AG08395 (cell line): Measurements from ENCODE around the gene LTBP1.
"Not testable (repeated sequence)": the region's sequence is repeated elsewhere in the genome, so short reads cannot be mapped to it uniquely, and the experiment has no call there.

Experiments
- DNase-seq: peaks from one replicate; pipeline ENCODE4 v3.0.0; 2012; ENCODE audit warnings: mixed read lengths, low spot score

LTBP1 gene

GRCh38 chr2:33432871-33433270, 486.1 kb downstream of the LTBP1 start:
- no peak for DNase-seq

- no peak for DNase-seq
Measured at GRCh38 chr2:33433279-33434235, 486.8 kb downstream of the LTBP1 start.

- no peak for DNase-seq
Measured at GRCh38 chr2:33435518-33435917, 488.8 kb downstream of the LTBP1 start.

GRCh38 chr2:33436083-33436482, 489.3 kb downstream of the LTBP1 start:
- no peak for DNase-seq

- DNase-seq = peak; percentile 76
Measured at GRCh38 chr2:33437297-33437696, 490.5 kb downstream of the LTBP1 start.

GRCh38 chr2:33437815-33438214, 491.1 kb downstream of the LTBP1 start:
- no peak for DNase-seq

GRCh38 chr2:33441235-33441810, 494.6 kb downstream of the LTBP1 start:
- DNase-seq = peak; percentile 78

GRCh38 chr2:33442052-33442451, 495.3 kb downstream of the LTBP1 start:
- DNase-seq = not testable (repeated sequence)

- no peak for DNase-seq
Measured at GRCh38 chr2:33442528-33443079, 495.9 kb downstream of the LTBP1 start.

- peak; percentile 36 for DNase-seq
Measured at GRCh38 chr2:33443274-33443829, 496.6 kb downstream of the LTBP1 start.

- DNase-seq = no peak
Measured at GRCh38 chr2:33444967-33445366, 498.2 kb downstream of the LTBP1 start.

GRCh38 chr2:33448220-33448899, 501.6 kb downstream of the LTBP1 start:
- no peak for DNase-seq
